GM12878 (cell line): Measurements from ENCODE around the gene TCEAL4. TPM values are rescaled to one million over a fixed set of nuclear protein-coding genes. Genes with fewer than 3 reads are reported as not detected.

Experiments
- ATAC-seq: fragments of 200-7000 bp; cut with Tn5 transposase; 3 replicates; pipeline ENCODE4 v1.9.1; 2020; ENCODE audit warnings: mild to moderate bottlenecking, moderate library complexity
- BruUV-seq: library from RNA; stranded (reverse); fragments of 400-500 nt; replicated peaks from 2 replicates; lab custom pipeline; 2021; lab: Mats Ljungman, UMichigan
- CTCF ChIA-PET: fragments of 300-600 bp; sonication (Branson Sonifier 250); formaldehyde crosslinking; extraction: SDS; loops from one replicate; lab custom pipeline; 2021; ENCODE audit warnings: inconsistent platforms; lab: Yijun Ruan, JAX
- POLR2A ChIA-PET: fragments of 350-600 bp; formaldehyde crosslinking; extraction: SDS; loops from one replicate; lab custom pipeline; 2021; ENCODE audit warnings: inconsistent platforms; lab: Charles Lee
- RAD21 ChIA-PET: fragments of 300-600 bp; sonication (Branson Sonifier 250); formaldehyde crosslinking; loops from one replicate; lab custom pipeline; 2023; ENCODE audit warnings: antibody characterized with exemption; ENCODE audit not compliant: unreplicated experiment; lab: Charles Lee
- SMC1A ChIA-PET: fragments of 300-600 bp; sonication (Branson Sonifier 250); formaldehyde crosslinking; loops from one replicate; lab custom pipeline; 2023; ENCODE audit not compliant: unreplicated experiment, uncharacterized antibody; lab: Charles Lee
- DNase-seq: peaks from one replicate; pipeline ENCODE4 v3.0.0-alpha.2; 2011; ENCODE audit warnings: low read depth, low spot score
- FAIRE-seq: peaks from 3 replicates; lab custom pipeline; 2011; peaks lifted over from hg19 to GRCh38; lab: Jason Lieb, UNC
- H2AFZ ChIP-seq: 2 replicates; pipeline ENCODE4 v1.6.0; 2011; ENCODE audit warnings: low read depth, low read length, control low read depth; ENCODE audit not compliant: control insufficient read depth
- H3K27ac ChIP-seq: 2 replicates; pipeline ENCODE4 v1.5.1; 2011; ENCODE audit warnings: control low read depth; ENCODE audit not compliant: control insufficient read depth, insufficient read depth
- H3K27me3 ChIP-seq, 2 experiments: replicated peaks in 1 of 2; 2 replicates each; pipeline versions ENCODE4 v1.6.0 to v1.6.1; 2011; ENCODE audit warnings: low read length in 1 of 2; ENCODE audit not compliant: control insufficient read depth in 2 of 2, insufficient read depth in 2 of 2
- H3K36me3 ChIP-seq, 2 experiments: 2 replicates each; pipeline ENCODE4 v1.5.1; 2011; ENCODE audit warnings: low read length in 1 of 2; ENCODE audit not compliant: control insufficient read depth in 2 of 2, insufficient read depth in 2 of 2
- H3K4me1 ChIP-seq: 2 replicates; pipeline ENCODE4 v1.6.1; 2011; ENCODE audit warnings: mild to moderate bottlenecking, low read length, moderate library complexity, mixed read lengths; ENCODE audit not compliant: control insufficient read depth, insufficient read depth
- H3K4me2 ChIP-seq: 2 replicates; pipeline ENCODE4 v1.6.0; 2011; ENCODE audit warnings: control low read depth; ENCODE audit not compliant: control insufficient read depth, insufficient read depth
- H3K4me3 ChIP-seq: fragments of 200-600 bp; sonication (generic); 2 replicates; pipeline ENCODE4 v1.5.1; 2016
- H3K79me2 ChIP-seq: 2 replicates; pipeline ENCODE4 v1.6.0; 2011; ENCODE audit warnings: low read length; ENCODE audit not compliant: control insufficient read depth, insufficient read depth
- H3K9ac ChIP-seq: 2 replicates; pipeline ENCODE4 v1.8.0; 2011; ENCODE audit warnings: low read length, control low read depth, mixed read lengths; ENCODE audit not compliant: control insufficient read depth, insufficient read depth
- H3K9me3 ChIP-seq: replicated peaks from 3 replicates; pipeline ENCODE4 v1.5.1; 2011; ENCODE audit warnings: mild to moderate bottlenecking, low read length; ENCODE audit not compliant: control insufficient read depth, insufficient read depth
- H4K20me1 ChIP-seq: 2 replicates; pipeline ENCODE4 v1.6.0; 2011; ENCODE audit not compliant: control insufficient read depth, insufficient read depth
- ATF3 ChIP-seq: IDR thresholded peaks from 2 replicates; pipeline ENCODE4 v1.6.1; 2011; ENCODE audit warnings: low read depth, mild to moderate bottlenecking, low read length, moderate library complexity, borderline replicate concordance; ENCODE audit errors: extremely low read depth
- BCLAF1 ChIP-seq: fragments of 450-650 bp; IDR thresholded peaks from 2 replicates; pipeline ENCODE4 v1.6.1; 2017; ENCODE audit warnings: antibody characterized with exemption, mild to moderate bottlenecking, moderate library complexity
- CEBPB ChIP-seq, 2 experiments: fragments of 150-350 bp in 1 of 2; IDR thresholded peaks; 2 replicates each; pipeline ENCODE4 v1.6.1; 2012 to 2014; ENCODE audit warnings: low read depth in 2 of 2, low read length in 2 of 2, borderline replicate concordance in 1 of 2, inconsistent platforms in 1 of 2
- E4F1 ChIP-seq: fragments of 450-650 bp; IDR thresholded peaks from 2 replicates; pipeline ENCODE4 v1.6.1; 2018; ENCODE audit warnings: borderline replicate concordance, mild to moderate bottlenecking; ENCODE audit not compliant: partially characterized antibody
- GATAD2B ChIP-seq: fragments of 450-650 bp; conservative IDR thresholded peaks from 2 replicates; pipeline ENCODE4 v1.6.1; 2017; ENCODE audit warnings: low read depth, mild to moderate bottlenecking, moderate library complexity
- JUNB ChIP-seq: IDR thresholded peaks from 2 replicates; pipeline ENCODE4 v1.6.1; 2016; ENCODE audit warnings: antibody characterized with exemption, mild to moderate bottlenecking
- NFIC ChIP-seq: IDR thresholded peaks from 2 replicates; pipeline ENCODE4 v1.6.1; 2012; ENCODE audit warnings: low read depth, mild to moderate bottlenecking, inconsistent platforms, low read length, moderate library complexity
- NFYA ChIP-seq: IDR thresholded peaks from 2 replicates; pipeline ENCODE4 v1.6.1; 2011; ENCODE audit warnings: low read depth, mild to moderate bottlenecking, low read length, improper control_type of control experiment, borderline replicate concordance
- PAX8 ChIP-seq: fragments of 450-650 bp; IDR thresholded peaks from 2 replicates; pipeline ENCODE4 v1.6.1; 2017; ENCODE audit warnings: mild to moderate bottlenecking, moderate library complexity
- PML ChIP-seq: IDR thresholded peaks from 2 replicates; pipeline ENCODE4 v1.6.1; 2012; ENCODE audit warnings: low read length, inconsistent platforms
- POU2F2 ChIP-seq: IDR thresholded peaks from 3 replicates; pipeline ENCODE4 v1.6.1; 2011; ENCODE audit warnings: low read depth, mild to moderate bottlenecking, low read length, borderline replicate concordance
- RELA ChIP-seq: fragments of 450-650 bp; IDR thresholded peaks from 2 replicates; pipeline ENCODE4 v1.8.0; 2014; ENCODE audit warnings: borderline replicate concordance; ENCODE audit not compliant: partially characterized antibody
- RUNX3 ChIP-seq: IDR thresholded peaks from 2 replicates; pipeline ENCODE4 v1.6.1; 2012; ENCODE audit warnings: low read length, inconsistent platforms
- SREBF1 ChIP-seq: IDR thresholded peaks from 2 replicates; pipeline ENCODE4 v1.6.1; 2012; ENCODE audit warnings: mild to moderate bottlenecking, low read length
- TAF1 ChIP-seq: IDR thresholded peaks from 2 replicates; pipeline ENCODE4 v1.6.1; 2011; ENCODE audit warnings: mild to moderate bottlenecking, low read depth, low read length, borderline replicate concordance
- USF2 ChIP-seq: IDR thresholded peaks from 2 replicates; pipeline ENCODE4 v1.6.1; 2011; ENCODE audit warnings: low read depth, low read length, improper control_type of control experiment, borderline replicate concordance
- YY1 ChIP-seq: IDR thresholded peaks from 2 replicates; pipeline ENCODE4 v1.6.1; 2011; ENCODE audit warnings: low read depth, mild to moderate bottlenecking, low read length
- ZNF207 ChIP-seq: fragments of 450-650 bp; IDR thresholded peaks from 2 replicates; pipeline ENCODE4 v1.6.1; 2014; ENCODE audit warnings: antibody characterized with exemption, mild to moderate bottlenecking, borderline replicate concordance
- WGBS: methylation state at CpG from one replicate; pipeline ENCODE4 v1.1.6; 2016; ENCODE audit warnings: low lambda C conversion rate; ENCODE audit not compliant: insufficient replicate concordance, insufficient coverage; ENCODE audit errors: missing lambda C conversion rate; 5-methylcytosine and 5-hydroxymethylcytosine counted together
- in situ Hi-C: fragments of 300-500 bp; cut with MboI; formaldehyde crosslinking; loops from 9 replicates; pipeline ENCODE4 v1.14.3; 2018; ENCODE audit warnings: mixed read lengths
- intact Hi-C: fragments of 100-400 bp; cut with micrococcal nuclease; formaldehyde crosslinking; loops from one replicate; pipeline ENCODE4 v1.14.2; 2022; ENCODE audit not compliant: unreplicated experiment
- polyA plus RNA-seq, 11 experiments: library from polyadenylated mRNA; depleted of rRNA in 4 of 11; unstranded in 6 of 11; stranded (reverse) in 5 of 11; fragments of >200 nt; fragmentation: Nextera tagmentation in 4 of 11; fragmentation: Illumina TruSeq in 1 of 11; extraction: Ambion mirVana in 4 of 11; extraction: Trizol in 1 of 11; gene quantifications; 1 replicate in 1 of 11; 2 replicates in 10 of 11; pipeline versions ENCODE4 v1.2.1 to v1.2.3, GENCODE V29; 2011 to 2016; ENCODE audit warnings: inconsistent platforms in 2 of 11, missing spikeins in 2 of 11, low read depth in 1 of 11
- total RNA-seq, 4 experiments: library from RNA; depleted of rRNA in 3 of 4; stranded (reverse); fragments of >200 nt in 3 of 4; fragmentation: Illumina TruSeq in 1 of 4; extraction: Trizol in 1 of 4; gene quantifications; 2 replicates each; pipeline versions ENCODE4 v1.2.1 to v1.2.3, GENCODE V29; 2013 to 2021

TCEAL4 gene
- total and polyA plus RNA-seq, 10 of the 15 experiments (the other 5 are each of a cell fraction or from before 2014, with no cell fraction given) = 9.6 to 63.8 (median 32.1) TPM

- Histone ChIP-seq H3K36me3 (no peaks in the 10 kb centered on the region), H3K4me2 (no peak overlapping the region; the same call in 1 of the 2 replicates), H3K79me2 (no peaks in the 10 kb centered on the region), H2AFZ (no peak overlapping the region), H3K27me3 (no peaks in the 10 kb centered on the region), H3K9ac (no peak overlapping the region), H3K9me3 (no peaks in the 10 kb centered on the region), H4K20me1 (no peaks in the 10 kb centered on the region), H3K27ac (no peak overlapping the region), H3K4me3 (no peak overlapping the region), H3K4me1 (no peaks in the 10 kb centered on the region)
- ATAC-seq (peak; percentile 65), DNase-seq (no peak), FAIRE-seq (no peak)
- in situ Hi-C loops (no loop called here), intact Hi-C loops (no loop called here)
- ChIA-PET RAD21 (interaction anchor here (0.6 to 0.7 kb wide), 2 partner anchors 280 to 1645 kb away, joined by 3 read pairs; no protein-coding TSS in a partner anchor), SMC1A (interaction anchor here (0.9 to 1.5 kb wide), 2 partner anchors 14 to 31 kb away, joined by 3 read pairs; no protein-coding TSS in a partner anchor), POLR2A (no interaction called here), CTCF (interaction anchor here (0.6 to 1.1 kb wide), 2 partner anchors 64 to 121 kb away, joined by 3 read pairs; no protein-coding TSS in a partner anchor)
- TF ChIP-seq USF2 (no peak), POU2F2 (no peak), RUNX3 (0 out of 2 replicates have a peak, but pooled peaks have one; percentile 9), E4F1 (no peak), PAX8 (no peak), JUNB (no peak), SREBF1 (no peak), RELA (no peak), TAF1 (no peak), NFIC (0 out of 2 replicates have a peak, but pooled peaks have one; percentile 8), ZNF207 (no peak), NFYA (no peak), YY1 (no peak), PML (no peak), CEBPB (IDR thresholded peaks at IDR 0.05; ENCODE audit: borderline replicate concordance in 1 of 2, low read depth in 2 of 2, low read length in 2 of 2) (no peak), GATAD2B (no peak), ATF3 (no peak), BCLAF1 (no peak)
- BruUV-seq = no TSS peak
- WGBS = 0% methylated on average over 1 of the region's 1 CpG
Observed at GRCh38 chrX:103565752-103566151, 19.6 kb upstream of the TCEAL4 start.
